Activated naive CD4-positive, alpha-beta T cell treated with anti-CD3 and anti-CD28 coated beads for 36 hours (primary cell): ENCODE data around the gene SCAPER. TPM values are rescaled to one million over a fixed set of nuclear protein-coding genes. Genes with fewer than 3 reads are reported as not detected.
"Not testable (repeated sequence)": the region's sequence is repeated elsewhere in the genome, so short reads cannot be mapped to it uniquely, and the experiment has no call there.

ENCODE experiments used
- CTCF ChIA-PET: fragments of 350-600 bp; sonication (Branson Sonifier 250); formaldehyde crosslinking; loops from one replicate; lab custom pipeline; 2021; ENCODE audit warnings: antibody characterized with exemption; lab: Charles Lee
- DNase-seq: peaks from one replicate; pipeline ENCODE4 v3.0.0-alpha.2; 2020
- H3K27ac Mint-ChIP-seq: one replicate; pipeline ENCODE4 v1.8.0; 2021; ENCODE audit warnings: mild to moderate bottlenecking, mixed read lengths
- H3K27me3 Mint-ChIP-seq: one replicate; pipeline ENCODE4 v1.8.0; 2021; ENCODE audit warnings: low read depth, mixed read lengths
- H3K36me3 Mint-ChIP-seq: one replicate; pipeline ENCODE4 v1.8.0; 2021; ENCODE audit warnings: low read depth, mixed read lengths
- H3K4me1 Mint-ChIP-seq: one replicate; pipeline ENCODE4 v1.8.0; 2021; ENCODE audit warnings: low read depth, mixed read lengths
- H3K4me3 Mint-ChIP-seq: one replicate; pipeline ENCODE4 v1.8.0; 2021; ENCODE audit warnings: mild to moderate bottlenecking, moderate library complexity, mixed read lengths
- H3K9me3 Mint-ChIP-seq: one replicate; pipeline ENCODE4 v1.8.0; 2021; ENCODE audit warnings: mixed read lengths
- intact Hi-C: fragments of 100-400 bp; cut with micrococcal nuclease; formaldehyde crosslinking; loops from one replicate; pipeline ENCODE4 v1.15.1; 2023
- total RNA-seq, 2 experiments: library from RNA; stranded (reverse); gene quantifications; one replicate each; pipeline ENCODE4 v1.2.3, GENCODE V29; 2021

The SCAPER gene
- total RNA-seq, 2 experiments from 2014 or later: 28.5 to 28.9 TPM

DNA sequence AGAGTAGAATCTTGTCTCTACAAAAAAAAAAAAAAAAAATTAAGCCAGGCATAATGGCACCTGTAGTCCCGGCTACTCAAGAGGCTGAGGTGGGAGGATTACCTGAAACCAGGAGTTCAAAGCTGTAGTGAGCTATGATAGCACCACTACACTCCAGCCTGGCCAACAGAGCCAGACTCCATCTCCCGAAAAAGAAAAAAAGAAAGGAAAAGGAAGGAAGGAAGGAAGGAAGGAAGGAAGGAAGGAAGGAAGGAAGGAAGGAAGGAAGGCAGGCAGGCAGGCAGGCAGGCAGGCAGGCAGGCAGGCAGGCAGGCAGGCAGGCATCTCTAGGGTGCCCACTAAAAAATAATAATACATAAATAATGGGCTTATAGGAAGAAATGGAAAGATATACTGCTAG, 32.1 kb downstream of the SCAPER start:
- Mint-ChIP-seq H3K4me1 (peaks cover 13% of the 10 kb centered on the region), H3K36me3 (peaks cover 13% of the 10 kb centered on the region)
- DNase-seq, H3K27ac Mint-ChIP-seq, H3K27me3 Mint-ChIP-seq, H3K4me3 Mint-ChIP-seq, intact Hi-C loops, H3K9me3 Mint-ChIP-seq: not testable (repeated sequence)
- CTCF ChIA-PET: interaction anchor here (0.5 kb wide), 1 partner anchor 20 kb away, joined by 3 read pairs; no protein-coding TSS in a partner anchor

DNA sequence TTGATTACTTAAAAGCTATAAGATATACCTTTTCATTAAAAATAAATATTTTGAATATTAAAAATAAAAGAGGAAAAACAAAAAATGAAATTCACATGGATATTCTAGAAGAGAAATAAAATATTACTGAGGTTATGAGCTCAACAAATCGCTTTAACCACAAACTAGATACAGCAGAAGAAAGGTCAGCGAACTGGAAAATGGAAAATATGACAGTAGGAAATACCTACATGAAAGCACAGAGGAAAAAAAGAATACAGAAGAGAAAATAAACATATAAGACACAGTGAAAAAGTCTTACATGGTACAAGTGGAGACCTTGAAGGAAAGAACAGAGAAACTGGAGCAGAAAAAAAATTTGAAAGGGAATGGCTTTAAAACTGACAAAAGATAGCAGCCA, 33.2 kb downstream of the SCAPER start:
- peaks cover 13% of the 10 kb centered on the region for H3K36me3 Mint-ChIP-seq
- CTCF ChIA-PET: no interaction called here
- no peak for DNase-seq
- intact Hi-C loops: no loop called here
- H3K27ac Mint-ChIP-seq: no peak overlapping the region
- H3K4me3 Mint-ChIP-seq: no peak overlapping the region
- H3K9me3 Mint-ChIP-seq: no peaks in the 10 kb centered on the region
- peaks cover 16% of the 10 kb centered on the region for H3K4me1 Mint-ChIP-seq
- no peaks in the 10 kb centered on the region for H3K27me3 Mint-ChIP-seq

GRCh38 chr15:76868740-76869139, 36.4 kb downstream of the SCAPER start:
- Mint-ChIP-seq H3K36me3 (peaks cover 6% of the 10 kb centered on the region), H3K27me3 (no peaks in the 10 kb centered on the region), H3K9me3 (no peaks in the 10 kb centered on the region), H3K27ac (no peak overlapping the region), H3K4me1 (peaks cover 34% of the 10 kb centered on the region), H3K4me3 (no peak overlapping the region)
- intact Hi-C loops: loop anchor here (5.0 to 10.0 kb wide), 4 partner anchors 224 to 716 kb away; partner anchors contain the start of gene ISL2
- DNase-seq: no peak
- CTCF ChIA-PET: interaction anchor here (0.6 to 1.2 kb wide), 3 partner anchors 25 to 634 kb away, joined by 3 to 4 read pairs (median 3); no protein-coding TSS in a partner anchor

- Mint-ChIP-seq H3K27ac (no peak overlapping the region), H3K9me3 (no peaks in the 10 kb centered on the region), H3K4me1 (peaks cover 40% of the 10 kb centered on the region), H3K36me3 (peaks cover 5% of the 10 kb centered on the region), H3K27me3 (no peaks in the 10 kb centered on the region), H3K4me3 (no peak overlapping the region)
- intact Hi-C loops: loop anchor here (1.0 to 10.0 kb wide), 6 partner anchors 222 to 715 kb away; partner anchors contain the start of gene ISL2
- CTCF ChIA-PET: interaction anchor here (0.8 to 1.1 kb wide), 2 partner anchors 631 to 717 kb away, joined by 3 to 4 read pairs; no protein-coding TSS in a partner anchor
- peak; percentile 45 for DNase-seq
Observed at GRCh38 chr15:76866716-76867321, 38.3 kb downstream of the SCAPER start.

GRCh38 chr15:76866008-76866407, 39.1 kb downstream of the SCAPER start:
- Mint-ChIP-seq H3K4me1 (peaks cover 46% of the 10 kb centered on the region), H3K9me3 (no peaks in the 10 kb centered on the region), H3K27me3 (no peaks in the 10 kb centered on the region), H3K27ac (no peak overlapping the region), H3K4me3 (no peak overlapping the region), H3K36me3 (peaks cover 7% of the 10 kb centered on the region)
- CTCF ChIA-PET: interaction anchor here (0.8 to 1.1 kb wide), 2 partner anchors 631 to 716 kb away, joined by 3 to 4 read pairs; no protein-coding TSS in a partner anchor
- intact Hi-C loops: loop anchor here (1.0 to 10.0 kb wide), 6 partner anchors 221 to 714 kb away; partner anchors contain the start of gene ISL2
- peak; percentile 10 for DNase-seq

DNA sequence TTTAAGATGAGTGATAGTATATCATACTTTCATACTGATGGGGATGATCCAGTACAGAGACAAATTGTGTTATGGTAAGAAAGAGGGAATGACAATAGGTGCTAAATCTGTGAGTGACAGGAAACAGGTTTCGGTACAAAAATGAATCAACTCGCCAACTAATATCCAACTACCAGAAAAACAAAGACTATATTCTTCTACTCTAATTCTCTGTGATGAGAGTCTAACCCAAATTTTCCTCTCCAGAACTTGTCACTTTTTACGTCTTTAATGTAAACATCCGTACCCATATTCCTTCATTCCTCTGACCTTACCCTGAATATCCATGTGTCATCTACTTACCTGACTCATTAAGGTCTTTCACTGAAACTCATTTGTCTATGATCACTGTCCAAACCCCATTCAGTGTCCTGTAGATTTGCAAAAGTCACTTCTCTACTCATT, 39.6 kb downstream of the SCAPER start:
- CTCF ChIA-PET: interaction anchor here (1.1 kb wide), 1 partner anchor 716 kb away, joined by 4 read pairs; no protein-coding TSS in a partner anchor
- H3K27me3 Mint-ChIP-seq: no peaks in the 10 kb centered on the region
- H3K9me3 Mint-ChIP-seq: no peaks in the 10 kb centered on the region
- intact Hi-C loops: loop anchor here (1.0 to 10.0 kb wide), 5 partner anchors 113 to 713 kb away; partner anchors contain the start of gene ISL2
- peaks cover 49% of the 10 kb centered on the region for H3K4me1 Mint-ChIP-seq
- H3K27ac Mint-ChIP-seq: peak overlapping the region; percentile 1
- DNase-seq: peak; percentile 17
- no peak overlapping the region for H3K4me3 Mint-ChIP-seq
- H3K36me3 Mint-ChIP-seq: peaks cover 6% of the 10 kb centered on the region

GRCh38 chr15:76864586-76864985, 40.6 kb downstream of the SCAPER start:
- H3K27ac Mint-ChIP-seq: no peak overlapping the region
- peaks cover 4% of the 10 kb centered on the region for H3K36me3 Mint-ChIP-seq
- H3K27me3 Mint-ChIP-seq: no peaks in the 10 kb centered on the region
- intact Hi-C loops: loop anchor here (10.0 kb wide), 3 partner anchors 220 to 530 kb away; partner anchors contain the start of gene ISL2
- no peak overlapping the region for H3K4me3 Mint-ChIP-seq
- CTCF ChIA-PET: interaction anchor here (0.6 kb wide), 1 partner anchor 622 kb away, joined by 3 read pairs; no protein-coding TSS in a partner anchor
- DNase-seq: no peak
- H3K4me1 Mint-ChIP-seq: peaks cover 49% of the 10 kb centered on the region
- H3K9me3 Mint-ChIP-seq: no peaks in the 10 kb centered on the region

- peaks cover 43% of the 10 kb centered on the region for H3K4me1 Mint-ChIP-seq
- no peak overlapping the region for H3K4me3 Mint-ChIP-seq
- no peaks in the 10 kb centered on the region for H3K27me3 Mint-ChIP-seq
- H3K27ac Mint-ChIP-seq: no peak overlapping the region
- no peak for DNase-seq
- intact Hi-C loops: loop anchor here (10.0 kb wide), 3 partner anchors 219 to 529 kb away; partner anchors contain the start of gene ISL2
- H3K9me3 Mint-ChIP-seq: no peaks in the 10 kb centered on the region
- CTCF ChIA-PET: no interaction called here
- peaks cover 4% of the 10 kb centered on the region for H3K36me3 Mint-ChIP-seq
Observed at GRCh38 chr15:76863693-76864092, 41.4 kb downstream of the SCAPER start.

GRCh38 chr15:76863123-76863522, 42.0 kb downstream of the SCAPER start:
- CTCF ChIA-PET: no interaction called here
- H3K27ac Mint-ChIP-seq: no peak overlapping the region

DNA sequence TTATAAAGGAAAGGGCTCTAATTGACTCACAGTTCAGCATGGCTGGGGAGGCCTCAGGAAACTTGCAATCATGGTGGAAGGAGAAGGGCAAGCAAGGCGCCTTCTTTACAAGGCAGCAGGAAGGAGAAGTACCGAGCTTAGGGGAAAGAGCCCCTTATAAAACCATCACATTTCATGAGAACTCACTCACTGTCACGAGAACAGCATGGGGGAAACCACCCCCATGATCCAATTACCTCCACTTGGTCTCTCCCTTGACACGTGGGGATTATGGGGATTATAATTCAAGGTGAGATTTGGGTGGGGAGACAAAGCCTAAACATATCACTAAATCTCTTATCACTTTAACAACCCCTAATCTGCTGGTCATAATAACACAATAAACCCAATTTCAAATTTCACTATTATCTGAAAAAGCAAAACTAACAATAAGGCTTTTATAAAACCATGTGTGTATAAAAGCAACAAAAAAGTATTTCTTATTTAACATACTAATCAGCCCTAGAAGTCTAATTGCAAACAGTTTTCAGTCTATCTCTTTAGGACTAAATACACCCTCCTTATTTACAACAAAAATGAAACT, 43.2 kb downstream of the SCAPER start:
- CTCF ChIA-PET: no interaction called here
- Mint-ChIP-seq H3K4me3 (no peak overlapping the region), H3K36me3 (peaks cover 5% of the 10 kb centered on the region), H3K4me1 (peaks cover 37% of the 10 kb centered on the region), H3K9me3 (no peaks in the 10 kb centered on the region), H3K27ac (no peak overlapping the region), H3K27me3 (no peaks in the 10 kb centered on the region)
- intact Hi-C loops: loop anchor here (10.0 kb wide), 3 partner anchors 217 to 527 kb away; partner anchors contain the start of gene ISL2
- DNase-seq: no peak

More at GRCh38 chr15:76863123-76863522, 42.0 kb downstream of the SCAPER start:
- peaks cover 43% of the 10 kb centered on the region for H3K4me1 Mint-ChIP-seq
- H3K4me3 Mint-ChIP-seq: no peak overlapping the region
- DNase-seq: no peak
- no peaks in the 10 kb centered on the region for H3K27me3 Mint-ChIP-seq
- H3K36me3 Mint-ChIP-seq: peaks cover 4% of the 10 kb centered on the region
- intact Hi-C loops: loop anchor here (10.0 kb wide), 3 partner anchors 218 to 528 kb away; partner anchors contain the start of gene ISL2
- no peaks in the 10 kb centered on the region for H3K9me3 Mint-ChIP-seq

GRCh38 chr15:76860201-76860600, 44.9 kb downstream of the SCAPER start:
- Mint-ChIP-seq H3K36me3 (peaks cover 16% of the 10 kb centered on the region), H3K4me3 (no peak overlapping the region), H3K9me3 (peaks cover 5% of the 10 kb centered on the region), H3K4me1 (peaks cover 25% of the 10 kb centered on the region), H3K27ac (no peak overlapping the region), H3K27me3 (no peaks in the 10 kb centered on the region)
- DNase-seq: no peak
- CTCF ChIA-PET: interaction anchor here (0.5 to 0.6 kb wide), 2 partner anchors 55 to 435 kb away, joined by 3 read pairs; no protein-coding TSS in a partner anchor
- intact Hi-C loops: loop anchor here (10.0 kb wide), 3 partner anchors 215 to 525 kb away; partner anchors contain the start of gene ISL2

GRCh38 chr15:76850367-76850766, 54.8 kb downstream of the SCAPER start:
- H3K4me1 Mint-ChIP-seq, intact Hi-C loops, H3K27me3 Mint-ChIP-seq, H3K4me3 Mint-ChIP-seq, H3K27ac Mint-ChIP-seq, DNase-seq: not testable (repeated sequence)
- Mint-ChIP-seq H3K9me3 (peaks cover 25% of the 10 kb centered on the region), H3K36me3 (peaks cover 65% of the 10 kb centered on the region)
- CTCF ChIA-PET: interaction anchor here (1.0 kb wide), 1 partner anchor 8 kb away, joined by 3 read pairs; no protein-coding TSS in a partner anchor
